Measurements from ENCODE around the gene PMVK. TPM values are rescaled to one million over a fixed set of nuclear protein-coding genes. Genes with fewer than 3 reads are reported as not detected.

PMVK gene
- total RNA-seq, 1 donor = 6.2 TPM

- Histone ChIP-seq H3K27me3 (ENCODE audit: insufficient read depth, low read length) (no peaks in the 10 kb centered on the region), H3K79me2 (ENCODE audit: insufficient read depth, low read length) (no peaks in the 10 kb centered on the region)
- TF ChIP-seq CTCF (IDR thresholded peaks at IDR 0.05; ENCODE audit: extremely low read depth, low read depth, low read length) = no peak
Observed at GRCh38 chr1:154945160-154945961, 8.8 kb upstream of the PMVK start.

GRCh38 chr1:154944401-154945159 lies 8.1 kb upstream of the PMVK start:
- no peaks in the 10 kb centered on the region for H3K4me1 ChIP-seq (ENCODE audit: insufficient read depth, low read length)
- no peaks in the 10 kb centered on the region for H3K36me3 ChIP-seq (ENCODE audit: insufficient read depth, low read length)
- H3K4me2 ChIP-seq (ENCODE audit: insufficient read depth, low read length) = no peak overlapping the region
- no peak overlapping the region for H3K27ac ChIP-seq (ENCODE audit: low read depth, low read length)
- no peak overlapping the region for H3K4me3 ChIP-seq (ENCODE audit: insufficient read depth, low read length)
- H3K79me2 ChIP-seq (ENCODE audit: insufficient read depth, low read length) = no peaks in the 10 kb centered on the region
- H2AFZ ChIP-seq (ENCODE audit: low read length) = no peak overlapping the region
- H3K9me3 ChIP-seq (ENCODE audit: low read depth, low read length) = no peaks in the 10 kb centered on the region
- peak; percentile 31 for DNase-seq (ENCODE audit: insufficient read length, low spot score, missing footprints)
- TF ChIP-seq CTCF (IDR thresholded peaks at IDR 0.05; ENCODE audit: extremely low read depth, low read depth, low read length) = no peak
- no peaks in the 10 kb centered on the region for H4K20me1 ChIP-seq (ENCODE audit: insufficient read depth, low read length)
- no peaks in the 10 kb centered on the region for H3K27me3 ChIP-seq (ENCODE audit: insufficient read depth, low read length)

More at GRCh38 chr1:154945160-154945961, 8.8 kb upstream of the PMVK start:
- Histone ChIP-seq H4K20me1 (ENCODE audit: insufficient read depth, low read length) (no peaks in the 10 kb centered on the region), H3K4me3 (ENCODE audit: insufficient read depth, low read length) (no peak overlapping the region), H3K27ac (ENCODE audit: low read depth, low read length) (no peak overlapping the region), H3K4me1 (ENCODE audit: insufficient read depth, low read length) (no peaks in the 10 kb centered on the region), H2AFZ (ENCODE audit: low read length) (no peak overlapping the region), H3K9me3 (ENCODE audit: low read depth, low read length) (no peaks in the 10 kb centered on the region), H3K36me3 (ENCODE audit: insufficient read depth, low read length) (no peaks in the 10 kb centered on the region), H3K4me2 (ENCODE audit: insufficient read depth, low read length) (no peak overlapping the region)
- peak; percentile 50 for DNase-seq (ENCODE audit: insufficient read length, low spot score, missing footprints)

- Histone ChIP-seq H3K4me3 (ENCODE audit: insufficient read depth, low read length) (no peak overlapping the region), H3K27ac (ENCODE audit: low read depth, low read length) (no peak overlapping the region), H3K9me3 (ENCODE audit: low read depth, low read length) (no peaks in the 10 kb centered on the region), H3K79me2 (ENCODE audit: insufficient read depth, low read length) (no peaks in the 10 kb centered on the region), H3K36me3 (ENCODE audit: insufficient read depth, low read length) (no peaks in the 10 kb centered on the region), H2AFZ (ENCODE audit: low read length) (no peak overlapping the region), H3K27me3 (ENCODE audit: insufficient read depth, low read length) (no peaks in the 10 kb centered on the region), H3K4me1 (ENCODE audit: insufficient read depth, low read length) (no peaks in the 10 kb centered on the region), H3K4me2 (ENCODE audit: insufficient read depth, low read length) (no peak overlapping the region), H4K20me1 (ENCODE audit: insufficient read depth, low read length) (no peaks in the 10 kb centered on the region)
- TF ChIP-seq CTCF (IDR thresholded peaks at IDR 0.05; ENCODE audit: extremely low read depth, low read depth, low read length) = peak; percentile 79
- DNase-seq (ENCODE audit: insufficient read length, low spot score, missing footprints) = peak; percentile 93
Observed at GRCh38 chr1:154943649-154944400, 7.3 kb upstream of the PMVK start.
